SK-N-SH (cell line): ENCODE results near the gene ZNF683.

Experiments
- EZH2phosphoT487 ChIP-seq: fragments of 200-600 bp; sonication (generic); IDR thresholded peaks from 2 replicates; pipeline ENCODE4 v1.6.1; 2017; ENCODE audit warnings: low read depth, mixed run types, mild to moderate bottlenecking, antibody characterized with exemption, moderate library complexity, borderline replicate concordance
- POLR2AphosphoS5 ChIP-seq: IDR thresholded peaks from 2 replicates; pipeline ENCODE4 v1.6.1; 2012; ENCODE audit warnings: low read depth, low read length
- TF ChIP-seq, protein P1 (sequence below): fragments of 200-600 bp; sonication (generic); IDR thresholded peaks from 2 replicates; pipeline ENCODE4 v1.6.1; 2017; ENCODE audit warnings: antibody characterized with exemption, mild to moderate bottlenecking, moderate library complexity

GRCh38 chr1:26320896-26321295 is 51.7 kb downstream of the ZNF683 start:
- TF ChIP-seq EZH2phosphoT487 (no peak), POLR2AphosphoS5 (no peak)
- TF ChIP-seq, protein P1, sequence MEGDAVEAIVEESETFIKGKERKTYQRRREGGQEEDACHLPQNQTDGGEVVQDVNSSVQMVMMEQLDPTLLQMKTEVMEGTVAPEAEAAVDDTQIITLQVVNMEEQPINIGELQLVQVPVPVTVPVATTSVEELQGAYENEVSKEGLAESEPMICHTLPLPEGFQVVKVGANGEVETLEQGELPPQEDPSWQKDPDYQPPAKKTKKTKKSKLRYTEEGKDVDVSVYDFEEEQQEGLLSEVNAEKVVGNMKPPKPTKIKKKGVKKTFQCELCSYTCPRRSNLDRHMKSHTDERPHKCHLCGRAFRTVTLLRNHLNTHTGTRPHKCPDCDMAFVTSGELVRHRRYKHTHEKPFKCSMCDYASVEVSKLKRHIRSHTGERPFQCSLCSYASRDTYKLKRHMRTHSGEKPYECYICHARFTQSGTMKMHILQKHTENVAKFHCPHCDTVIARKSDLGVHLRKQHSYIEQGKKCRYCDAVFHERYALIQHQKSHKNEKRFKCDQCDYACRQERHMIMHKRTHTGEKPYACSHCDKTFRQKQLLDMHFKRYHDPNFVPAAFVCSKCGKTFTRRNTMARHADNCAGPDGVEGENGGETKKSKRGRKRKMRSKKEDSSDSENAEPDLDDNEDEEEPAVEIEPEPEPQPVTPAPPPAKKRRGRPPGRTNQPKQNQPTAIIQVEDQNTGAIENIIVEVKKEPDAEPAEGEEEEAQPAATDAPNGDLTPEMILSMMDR: no peak
